Measurements from ENCODE around the gene TP63.

TP63 gene

GRCh38 chr3:189734061-189734460, 102.9 kb downstream of the TP63 start:
- H3K27me3 ChIP-seq (replicated peaks in 2 of 5; ENCODE audit: control insufficient read depth in 4 of 5, insufficient read depth in 5 of 5, low read length in 4 of 5) = no peaks in the 10 kb centered on the region
- no peaks in the 10 kb centered on the region for H3K36me3 ChIP-seq (ENCODE audit: control insufficient read depth in 4 of 4, insufficient read depth in 4 of 4, low read length in 3 of 4)
- DNase-seq = no peak
- 87% methylated on average over 3 of the region's 6 CpGs for WGBS (ENCODE audit: insufficient coverage)
- no peaks in the 10 kb centered on the region for H3K4me1 ChIP-seq (ENCODE audit: control extremely low read depth in 1 of 4, control insufficient read depth in 4 of 4, insufficient read depth in 4 of 4, low read length in 3 of 4)
- no peaks in the 10 kb centered on the region for H3K9me3 ChIP-seq (ENCODE audit: control extremely low read depth in 1 of 5, control insufficient read depth in 4 of 5, insufficient read depth in 2 of 5, low read depth in 1 of 5, low read length in 4 of 5)
- CTCF ChIA-PET = no interaction called here
- no peak overlapping the region for H3K4me3 ChIP-seq (ENCODE audit: control insufficient read depth in 1 of 7, extremely low read depth in 1 of 7, insufficient read depth in 4 of 7, low read depth in 2 of 7, low read length in 6 of 7)
- POLR2A ChIA-PET = no interaction called here
- no peak overlapping the region for H3K27ac ChIP-seq (ENCODE audit: insufficient read depth in 1 of 2, low read depth in 1 of 2, low read length in 2 of 2, poor library complexity in 1 of 2, severe bottlenecking in 2 of 2)

- no peaks in the 10 kb centered on the region for H3K27me3 ChIP-seq (replicated peaks in 2 of 5; ENCODE audit: control insufficient read depth in 4 of 5, insufficient read depth in 5 of 5, low read length in 4 of 5)
- no peak overlapping the region for H3K4me3 ChIP-seq (ENCODE audit: control insufficient read depth in 1 of 7, extremely low read depth in 1 of 7, insufficient read depth in 4 of 7, low read depth in 2 of 7, low read length in 6 of 7)
- no peak for DNase-seq
- no peaks in the 10 kb centered on the region for H3K36me3 ChIP-seq (ENCODE audit: control insufficient read depth in 4 of 4, insufficient read depth in 4 of 4, low read length in 3 of 4)
- CTCF ChIA-PET = no interaction called here
- H3K9me3 ChIP-seq (ENCODE audit: control extremely low read depth in 1 of 5, control insufficient read depth in 4 of 5, insufficient read depth in 2 of 5, low read depth in 1 of 5, low read length in 4 of 5) = no peaks in the 10 kb centered on the region
- POLR2A ChIA-PET = no interaction called here
- no peaks in the 10 kb centered on the region for H3K4me1 ChIP-seq (ENCODE audit: control extremely low read depth in 1 of 4, control insufficient read depth in 4 of 4, insufficient read depth in 4 of 4, low read length in 3 of 4)
- no peak overlapping the region for H3K27ac ChIP-seq (ENCODE audit: insufficient read depth in 1 of 2, low read depth in 1 of 2, low read length in 2 of 2, poor library complexity in 1 of 2, severe bottlenecking in 2 of 2)
Measured at GRCh38 chr3:189735913-189736312, 104.7 kb downstream of the TP63 start.

DNA sequence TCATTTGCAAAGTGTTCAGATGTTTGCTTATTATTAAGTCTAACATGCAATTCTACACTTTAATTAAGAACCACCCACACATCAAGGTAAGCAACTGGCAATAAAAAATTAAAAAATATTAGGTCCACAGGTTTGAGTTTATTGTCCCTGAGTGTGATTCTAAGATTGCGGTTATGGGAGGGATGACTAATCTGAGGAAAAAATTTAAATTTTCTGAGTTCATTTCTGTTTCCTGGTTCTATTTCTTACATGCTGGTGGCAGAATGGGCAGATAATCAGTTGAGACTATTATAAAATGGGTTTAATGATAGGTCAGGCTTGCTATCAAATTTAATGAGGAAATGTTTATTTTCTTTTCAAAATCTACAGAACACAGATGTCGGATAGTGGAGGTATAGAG, 105.9 kb downstream of the TP63 start:
- H3K36me3 ChIP-seq (ENCODE audit: control insufficient read depth in 4 of 4, insufficient read depth in 4 of 4, low read length in 3 of 4) = no peaks in the 10 kb centered on the region
- H3K27ac ChIP-seq (ENCODE audit: insufficient read depth in 1 of 2, low read depth in 1 of 2, low read length in 2 of 2, poor library complexity in 1 of 2, severe bottlenecking in 2 of 2) = no peak overlapping the region
- H3K9me3 ChIP-seq (ENCODE audit: control extremely low read depth in 1 of 5, control insufficient read depth in 4 of 5, insufficient read depth in 2 of 5, low read depth in 1 of 5, low read length in 4 of 5) = no peaks in the 10 kb centered on the region
- H3K27me3 ChIP-seq (replicated peaks in 2 of 5; ENCODE audit: control insufficient read depth in 4 of 5, insufficient read depth in 5 of 5, low read length in 4 of 5) = no peaks in the 10 kb centered on the region
- ChIA-PET POLR2A (no interaction called here), CTCF (no interaction called here)
- WGBS (ENCODE audit: insufficient coverage) = 100% methylated on average over 1 of the region's 2 CpGs
- H3K4me1 ChIP-seq (ENCODE audit: control extremely low read depth in 1 of 4, control insufficient read depth in 4 of 4, insufficient read depth in 4 of 4, low read length in 3 of 4) = no peaks in the 10 kb centered on the region
- DNase-seq = no peak
- no peak overlapping the region for H3K4me3 ChIP-seq (ENCODE audit: control insufficient read depth in 1 of 7, extremely low read depth in 1 of 7, insufficient read depth in 4 of 7, low read depth in 2 of 7, low read length in 6 of 7)

- H3K27me3 ChIP-seq (replicated peaks in 2 of 5; ENCODE audit: control insufficient read depth in 4 of 5, insufficient read depth in 5 of 5, low read length in 4 of 5) = no peaks in the 10 kb centered on the region
- no peak overlapping the region for H3K4me3 ChIP-seq (ENCODE audit: control insufficient read depth in 1 of 7, extremely low read depth in 1 of 7, insufficient read depth in 4 of 7, low read depth in 2 of 7, low read length in 6 of 7)
- no peak for DNase-seq
- no peaks in the 10 kb centered on the region for H3K9me3 ChIP-seq (ENCODE audit: control extremely low read depth in 1 of 5, control insufficient read depth in 4 of 5, insufficient read depth in 2 of 5, low read depth in 1 of 5, low read length in 4 of 5)
- CTCF ChIA-PET = no interaction called here
- WGBS (ENCODE audit: insufficient coverage) = no CpG with 5 or more reads among the region's 2 CpGs
- no peaks in the 10 kb centered on the region for H3K36me3 ChIP-seq (ENCODE audit: control insufficient read depth in 4 of 4, insufficient read depth in 4 of 4, low read length in 3 of 4)
- POLR2A ChIA-PET = no interaction called here
- no peaks in the 10 kb centered on the region for H3K4me1 ChIP-seq (ENCODE audit: control extremely low read depth in 1 of 4, control insufficient read depth in 4 of 4, insufficient read depth in 4 of 4, low read length in 3 of 4)
- no peak overlapping the region for H3K27ac ChIP-seq (ENCODE audit: insufficient read depth in 1 of 2, low read depth in 1 of 2, low read length in 2 of 2, poor library complexity in 1 of 2, severe bottlenecking in 2 of 2)
Measured at GRCh38 chr3:189737619-189738018, 106.4 kb downstream of the TP63 start.

GRCh38 chr3:189739378-189739777, 108.2 kb downstream of the TP63 start:
- POLR2A ChIA-PET = no interaction called here
- CTCF ChIA-PET = no interaction called here
- 88% methylated on average over 1 of the region's 1 CpG for WGBS (ENCODE audit: insufficient coverage)
- Histone ChIP-seq H3K27ac (ENCODE audit: insufficient read depth in 1 of 2, low read depth in 1 of 2, low read length in 2 of 2, poor library complexity in 1 of 2, severe bottlenecking in 2 of 2) (no peak overlapping the region), H3K27me3 (replicated peaks in 2 of 5; ENCODE audit: control insufficient read depth in 4 of 5, insufficient read depth in 5 of 5, low read length in 4 of 5) (no peaks in the 10 kb centered on the region), H3K4me1 (ENCODE audit: control extremely low read depth in 1 of 4, control insufficient read depth in 4 of 4, insufficient read depth in 4 of 4, low read length in 3 of 4) (no peaks in the 10 kb centered on the region), H3K36me3 (ENCODE audit: control insufficient read depth in 4 of 4, insufficient read depth in 4 of 4, low read length in 3 of 4) (no peaks in the 10 kb centered on the region), H3K4me3 (ENCODE audit: control insufficient read depth in 1 of 7, extremely low read depth in 1 of 7, insufficient read depth in 4 of 7, low read depth in 2 of 7, low read length in 6 of 7) (no peak overlapping the region), H3K9me3 (ENCODE audit: control extremely low read depth in 1 of 5, control insufficient read depth in 4 of 5, insufficient read depth in 2 of 5, low read depth in 1 of 5, low read length in 4 of 5) (peaks cover 0 to 8% (median 3%) of the 10 kb centered on the region in 5 experiments)
- DNase-seq = no peak

GRCh38 chr3:189740156-189740555, 109.0 kb downstream of the TP63 start:
- Histone ChIP-seq H3K27me3 (replicated peaks in 2 of 5; ENCODE audit: control insufficient read depth in 4 of 5, insufficient read depth in 5 of 5, low read length in 4 of 5) (no peaks in the 10 kb centered on the region), H3K36me3 (ENCODE audit: control insufficient read depth in 4 of 4, insufficient read depth in 4 of 4, low read length in 3 of 4) (no peaks in the 10 kb centered on the region), H3K9me3 (ENCODE audit: control extremely low read depth in 1 of 5, control insufficient read depth in 4 of 5, insufficient read depth in 2 of 5, low read depth in 1 of 5, low read length in 4 of 5) (peaks cover 0 to 12% (median 3%) of the 10 kb centered on the region in 5 experiments), H3K4me3 (ENCODE audit: control insufficient read depth in 1 of 7, extremely low read depth in 1 of 7, insufficient read depth in 4 of 7, low read depth in 2 of 7, low read length in 6 of 7) (no peak overlapping the region), H3K27ac (ENCODE audit: insufficient read depth in 1 of 2, low read depth in 1 of 2, low read length in 2 of 2, poor library complexity in 1 of 2, severe bottlenecking in 2 of 2) (no peak overlapping the region), H3K4me1 (ENCODE audit: control extremely low read depth in 1 of 4, control insufficient read depth in 4 of 4, insufficient read depth in 4 of 4, low read length in 3 of 4) (no peaks in the 10 kb centered on the region)
- ChIA-PET CTCF (no interaction called here), POLR2A (no interaction called here)
- WGBS (ENCODE audit: insufficient coverage) = no CpG with 5 or more reads among the region's 2 CpGs
- DNase-seq = no peak

DNA sequence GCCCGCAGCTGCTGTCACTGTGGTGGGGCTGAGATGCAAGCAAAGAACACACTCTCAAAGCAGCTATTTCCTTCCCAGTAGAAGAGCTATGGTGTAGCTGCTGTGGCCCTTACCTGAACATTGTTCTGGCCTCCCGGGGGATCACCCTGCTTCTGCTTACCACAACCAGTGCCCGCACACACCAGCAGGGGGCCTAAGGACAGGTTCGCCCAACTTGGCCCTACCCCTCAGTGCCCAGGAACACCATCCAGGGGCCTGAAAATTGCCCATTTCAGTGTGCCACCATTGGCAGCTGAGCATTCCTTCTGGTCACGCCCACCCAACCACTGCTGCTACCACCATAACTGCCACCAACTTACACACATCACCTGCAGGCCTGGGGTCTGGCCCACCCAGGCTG, 113.0 kb downstream of the TP63 start:
- no peak overlapping the region for H3K27ac ChIP-seq (ENCODE audit: insufficient read depth in 1 of 2, low read depth in 1 of 2, low read length in 2 of 2, poor library complexity in 1 of 2, severe bottlenecking in 2 of 2)
- H3K36me3 ChIP-seq (ENCODE audit: control insufficient read depth in 4 of 4, insufficient read depth in 4 of 4, low read length in 3 of 4) = no peaks in the 10 kb centered on the region
- 100% methylated on average over 2 of the region's 5 CpGs for WGBS (ENCODE audit: insufficient coverage)
- peaks cover 0 to 15% (median 3%) of the 10 kb centered on the region in 5 experiments for H3K9me3 ChIP-seq (ENCODE audit: control extremely low read depth in 1 of 5, control insufficient read depth in 4 of 5, insufficient read depth in 2 of 5, low read depth in 1 of 5, low read length in 4 of 5)
- H3K27me3 ChIP-seq (replicated peaks in 2 of 5; ENCODE audit: control insufficient read depth in 4 of 5, insufficient read depth in 5 of 5, low read length in 4 of 5) = no peaks in the 10 kb centered on the region
- no peaks in the 10 kb centered on the region for H3K4me1 ChIP-seq (ENCODE audit: control extremely low read depth in 1 of 4, control insufficient read depth in 4 of 4, insufficient read depth in 4 of 4, low read length in 3 of 4)
- H3K4me3 ChIP-seq (ENCODE audit: control insufficient read depth in 1 of 7, extremely low read depth in 1 of 7, insufficient read depth in 4 of 7, low read depth in 2 of 7, low read length in 6 of 7) = no peak overlapping the region
- CTCF ChIA-PET = no interaction called here
- POLR2A ChIA-PET = no interaction called here
- DNase-seq = no peak

- DNase-seq = peak in 2 of 3 donors; percentile 1 to 5
- Histone ChIP-seq H3K4me1 (ENCODE audit: control extremely low read depth in 1 of 4, control insufficient read depth in 4 of 4, insufficient read depth in 4 of 4, low read length in 3 of 4) (no peaks in the 10 kb centered on the region), H3K9me3 (ENCODE audit: control extremely low read depth in 1 of 5, control insufficient read depth in 4 of 5, insufficient read depth in 2 of 5, low read depth in 1 of 5, low read length in 4 of 5) (peaks cover 0 to 15% (median 4%) of the 10 kb centered on the region in 5 experiments), H3K27me3 (replicated peaks in 2 of 5; ENCODE audit: control insufficient read depth in 4 of 5, insufficient read depth in 5 of 5, low read length in 4 of 5) (no peaks in the 10 kb centered on the region), H3K4me3 (ENCODE audit: control insufficient read depth in 1 of 7, extremely low read depth in 1 of 7, insufficient read depth in 4 of 7, low read depth in 2 of 7, low read length in 6 of 7) (no peak overlapping the region), H3K36me3 (ENCODE audit: control insufficient read depth in 4 of 4, insufficient read depth in 4 of 4, low read length in 3 of 4) (no peaks in the 10 kb centered on the region), H3K27ac (ENCODE audit: insufficient read depth in 1 of 2, low read depth in 1 of 2, low read length in 2 of 2, poor library complexity in 1 of 2, severe bottlenecking in 2 of 2) (no peak overlapping the region)
- CTCF ChIA-PET = no interaction called here
- POLR2A ChIA-PET = no interaction called here
- WGBS (ENCODE audit: insufficient coverage) = no CpG with 5 or more reads among the region's 1 CpG
Measured at GRCh38 chr3:189745622-189746021, 114.4 kb downstream of the TP63 start.
